Retina (tissue), 1 donor: ENCODE data around the gene SPATA20.

Source experiments
- DNase-seq: peaks from one replicate; pipeline ENCODE4 v3.0.0-alpha.2; 2016

SPATA20 gene

GRCh38 chr17:50547035-50547735 is at the start of gene SPATA20:
Gene SPATA20, plus strand, starts transcription at chr17:50547174. Its CDS starts 35 bp downstream, at chr17:50547209.
- peak; percentile 90 for DNase-seq

GRCh38 chr17:50498021-50498874 is 48.7 kb upstream of the SPATA20 start:
- DNase-seq, result no peak

- DNase-seq, result no peak
These were observed 47.7 kb upstream of the SPATA20 start for GRCh38 chr17:50499270-50499669.

GRCh38 chr17:50499721-50500120 is 47.3 kb upstream of the SPATA20 start:
- no peak for DNase-seq

- no peak for DNase-seq
These were observed 45.9 kb upstream of the SPATA20 start for GRCh38 chr17:50501054-50501453.

- no peak for DNase-seq
These were observed 44.5 kb upstream of the SPATA20 start for GRCh38 chr17:50502301-50502990.

- no peak for DNase-seq
These were observed 41.3 kb upstream of the SPATA20 start for GRCh38 chr17:50505591-50506130.

- DNase-seq, result no peak
These were observed 40.7 kb upstream of the SPATA20 start for GRCh38 chr17:50506298-50506697.

- DNase-seq, result peak; percentile 49
These were observed 39.0 kb upstream of the SPATA20 start, which contains the start of gene MYCBPAP for GRCh38 chr17:50507871-50508572. Gene MYCBPAP, plus strand, starts transcription at chr17:50508439. Its CDS starts 236 bp downstream, at chr17:50508675.

GRCh38 chr17:50508573-50509460 is 38.2 kb upstream of the SPATA20 start:
- peak; percentile 87 for DNase-seq

GRCh38 chr17:50511058-50511457 is 35.9 kb upstream of the SPATA20 start:
- no peak for DNase-seq

GRCh38 chr17:50513495-50513894 is 33.5 kb upstream of the SPATA20 start:
- no peak for DNase-seq

GRCh38 chr17:50514388-50514787 is 32.6 kb upstream of the SPATA20 start:
- DNase-seq, result no peak

GRCh38 chr17:50514936-50515702 is 31.9 kb upstream of the SPATA20 start:
- DNase-seq, result no peak

- no peak for DNase-seq
These were observed 30.0 kb upstream of the SPATA20 start for GRCh38 chr17:50517011-50517410.

- peak; percentile 57 for DNase-seq
These were observed 29.2 kb upstream of the SPATA20 start for GRCh38 chr17:50517504-50518383.

GRCh38 chr17:50518384-50519023 is 28.5 kb upstream of the SPATA20 start:
- DNase-seq, result peak; percentile 65

GRCh38 chr17:50519141-50519834 is 27.7 kb upstream of the SPATA20 start:
- no peak for DNase-seq
